ENCODE data around the gene EFNA5.

Gene EFNA5

DNA sequence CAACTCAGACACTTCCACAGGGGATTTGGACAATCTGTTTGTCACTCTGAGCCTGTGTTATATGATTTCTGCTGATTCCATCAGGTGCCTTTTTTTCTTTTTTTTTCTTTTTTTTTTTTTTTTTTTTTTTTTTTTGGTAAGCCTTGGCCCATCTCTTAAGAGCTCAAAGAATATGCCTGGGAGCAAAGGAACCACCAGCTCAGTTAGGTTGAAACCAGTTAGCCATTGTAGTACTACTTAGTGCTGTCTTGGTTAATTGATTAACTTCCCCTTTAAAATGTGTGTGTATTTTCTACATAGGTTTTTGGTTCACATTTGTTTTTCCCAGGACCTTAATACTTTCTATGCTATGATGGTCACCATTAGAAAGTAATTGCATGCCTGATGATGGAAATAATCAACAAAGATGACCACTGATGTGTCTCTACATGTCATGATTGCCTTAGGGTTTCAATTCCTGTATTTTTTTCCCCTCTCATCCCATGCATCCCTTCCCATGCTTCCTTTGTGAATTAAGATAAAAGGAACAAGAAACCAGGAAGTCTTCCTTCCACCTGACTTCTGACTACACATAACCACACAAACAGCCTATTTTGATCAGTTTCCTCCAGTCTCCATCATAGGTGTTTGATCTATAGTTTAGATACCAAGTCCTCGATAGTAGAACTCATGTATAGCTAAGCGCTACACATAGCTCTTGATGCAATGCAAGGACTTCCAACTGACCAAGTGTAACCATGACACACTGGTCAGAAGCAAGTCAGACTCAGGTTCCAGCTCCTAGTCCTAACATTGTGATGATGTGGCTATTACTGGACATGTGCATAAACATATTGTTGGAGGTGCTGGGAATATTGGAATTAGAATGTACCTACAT lies 306.1 kb downstream of the EFNA5 start:
- H3K4me3 ChIP-seq (replicated peaks; ENCODE audit: low read depth, low read length) = no peak overlapping the region
- TF ChIP-seq, protein P1, sequence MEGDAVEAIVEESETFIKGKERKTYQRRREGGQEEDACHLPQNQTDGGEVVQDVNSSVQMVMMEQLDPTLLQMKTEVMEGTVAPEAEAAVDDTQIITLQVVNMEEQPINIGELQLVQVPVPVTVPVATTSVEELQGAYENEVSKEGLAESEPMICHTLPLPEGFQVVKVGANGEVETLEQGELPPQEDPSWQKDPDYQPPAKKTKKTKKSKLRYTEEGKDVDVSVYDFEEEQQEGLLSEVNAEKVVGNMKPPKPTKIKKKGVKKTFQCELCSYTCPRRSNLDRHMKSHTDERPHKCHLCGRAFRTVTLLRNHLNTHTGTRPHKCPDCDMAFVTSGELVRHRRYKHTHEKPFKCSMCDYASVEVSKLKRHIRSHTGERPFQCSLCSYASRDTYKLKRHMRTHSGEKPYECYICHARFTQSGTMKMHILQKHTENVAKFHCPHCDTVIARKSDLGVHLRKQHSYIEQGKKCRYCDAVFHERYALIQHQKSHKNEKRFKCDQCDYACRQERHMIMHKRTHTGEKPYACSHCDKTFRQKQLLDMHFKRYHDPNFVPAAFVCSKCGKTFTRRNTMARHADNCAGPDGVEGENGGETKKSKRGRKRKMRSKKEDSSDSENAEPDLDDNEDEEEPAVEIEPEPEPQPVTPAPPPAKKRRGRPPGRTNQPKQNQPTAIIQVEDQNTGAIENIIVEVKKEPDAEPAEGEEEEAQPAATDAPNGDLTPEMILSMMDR (IDR thresholded peaks at IDR 0.05; ENCODE audit: low read depth, low read length, missing control alignments) = no peak
- DNase-seq (ENCODE audit: extremely low read depth, low read depth) = no peak

DNA sequence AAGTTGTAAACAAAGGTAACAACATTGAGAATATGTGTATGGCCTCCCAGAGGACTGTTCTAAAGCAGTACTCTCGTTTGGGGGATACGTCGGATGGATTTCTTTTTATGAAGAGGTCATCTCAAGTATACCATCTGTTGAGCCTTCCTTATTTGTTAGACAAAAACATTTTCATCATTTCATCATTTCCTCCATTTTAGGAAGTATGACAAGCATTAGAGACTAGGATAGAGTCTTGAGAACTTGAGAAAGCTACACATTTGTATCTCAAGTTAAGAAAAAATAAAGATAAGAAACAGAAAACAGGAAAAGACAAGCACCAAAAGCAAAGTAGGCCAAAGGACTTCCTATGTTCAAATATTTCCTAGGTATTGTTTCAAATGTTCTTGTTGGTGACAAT lies 307.0 kb downstream of the EFNA5 start:
- DNase-seq (ENCODE audit: extremely low read depth, low read depth) = no peak
- TF ChIP-seq, protein P1 (IDR thresholded peaks at IDR 0.05; ENCODE audit: low read depth, low read length, missing control alignments) = no peak
- no peak overlapping the region for H3K4me3 ChIP-seq (replicated peaks; ENCODE audit: low read depth, low read length)

DNA sequence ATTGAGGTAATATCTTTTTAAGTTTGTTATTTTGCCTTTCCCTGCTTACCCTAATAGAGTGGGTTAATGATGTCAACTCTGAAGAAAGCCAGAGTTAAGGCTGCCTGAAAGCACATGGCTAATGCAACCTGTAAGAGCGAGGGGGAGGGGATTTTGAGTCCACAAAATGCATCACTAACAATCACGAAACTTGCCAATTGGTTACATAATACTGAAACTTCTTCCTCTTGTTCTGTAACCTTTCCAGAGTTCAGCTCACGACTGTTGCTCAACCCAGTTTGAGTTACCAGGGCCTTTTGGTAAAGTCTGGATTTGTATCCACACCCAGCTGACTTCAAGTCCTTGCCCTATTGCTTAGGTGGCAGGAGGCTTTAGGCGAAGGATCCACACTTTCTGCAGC lies 308.8 kb downstream of the EFNA5 start:
- DNase-seq (ENCODE audit: extremely low read depth, low read depth) = no peak
- TF ChIP-seq, protein P1 (IDR thresholded peaks at IDR 0.05; ENCODE audit: low read depth, low read length, missing control alignments) = no peak
- no peak overlapping the region for H3K4me3 ChIP-seq (replicated peaks; ENCODE audit: low read depth, low read length)

DNA sequence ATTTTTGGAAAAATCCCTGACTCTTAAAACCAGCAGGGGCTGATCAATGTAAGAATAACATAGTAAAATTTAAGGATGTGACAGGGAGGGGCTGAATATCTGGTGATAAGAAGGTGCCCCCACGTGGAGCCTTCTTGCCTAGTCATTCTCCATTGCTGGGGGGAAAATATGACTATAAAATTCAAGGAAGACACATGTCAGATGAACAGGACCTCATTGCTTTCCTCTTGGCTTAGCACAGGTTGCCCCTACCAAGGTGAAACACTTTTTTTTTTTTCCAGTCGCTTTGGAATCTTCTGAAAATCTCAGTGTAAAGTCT lies 310.9 kb downstream of the EFNA5 start:
- no peak overlapping the region for H3K4me3 ChIP-seq (replicated peaks; ENCODE audit: low read depth, low read length)
- TF ChIP-seq, protein P1 (IDR thresholded peaks at IDR 0.05; ENCODE audit: low read depth, low read length, missing control alignments) = no peak
- no peak for DNase-seq (ENCODE audit: extremely low read depth, low read depth)

DNA sequence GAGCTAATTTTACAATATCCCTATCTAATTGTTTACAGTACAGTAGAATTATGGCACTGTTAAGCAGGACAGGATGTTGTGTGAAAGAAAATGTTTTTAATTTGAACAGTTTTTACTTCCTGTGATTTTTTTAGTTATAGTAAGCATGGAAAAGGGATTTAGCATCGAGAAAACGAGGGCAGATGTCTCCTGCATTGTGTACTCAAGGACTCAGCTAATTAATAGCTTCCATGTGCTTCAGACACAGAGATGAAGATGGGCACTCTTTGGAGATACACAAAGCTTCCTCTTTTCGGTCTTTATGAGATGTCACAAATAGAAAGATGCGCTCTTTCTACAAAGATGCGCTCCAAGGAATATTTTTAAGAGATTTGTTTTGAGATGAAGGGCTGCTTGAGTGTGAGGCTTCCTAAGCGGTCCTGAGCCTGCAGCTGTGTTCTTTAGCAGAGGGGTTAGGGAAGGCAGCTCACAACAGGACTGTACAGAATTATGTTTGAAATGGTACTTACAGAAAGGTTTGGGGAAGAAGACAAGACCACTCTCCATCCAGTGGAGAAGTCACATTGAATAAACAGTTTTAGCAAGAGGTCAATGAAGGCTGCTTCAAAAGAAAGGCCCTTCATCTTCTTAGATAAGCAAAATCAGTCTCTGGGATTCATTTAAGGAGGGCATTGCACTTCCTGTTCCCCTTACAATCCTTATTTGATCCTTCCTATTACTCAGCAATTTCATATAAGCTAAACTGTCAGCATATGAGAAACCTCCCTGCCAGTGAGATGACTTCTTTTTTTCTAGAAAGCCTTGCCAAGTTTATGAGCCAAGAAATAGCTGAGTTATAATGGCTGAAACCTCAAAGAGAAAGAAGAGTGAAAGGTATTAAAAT lies 311.5 kb downstream of the EFNA5 start:
- DNase-seq (ENCODE audit: extremely low read depth, low read depth) = no peak
- no peak overlapping the region for H3K4me3 ChIP-seq (replicated peaks; ENCODE audit: low read depth, low read length)
- TF ChIP-seq, protein P1 (IDR thresholded peaks at IDR 0.05; ENCODE audit: low read depth, low read length, missing control alignments) = no peak

DNA sequence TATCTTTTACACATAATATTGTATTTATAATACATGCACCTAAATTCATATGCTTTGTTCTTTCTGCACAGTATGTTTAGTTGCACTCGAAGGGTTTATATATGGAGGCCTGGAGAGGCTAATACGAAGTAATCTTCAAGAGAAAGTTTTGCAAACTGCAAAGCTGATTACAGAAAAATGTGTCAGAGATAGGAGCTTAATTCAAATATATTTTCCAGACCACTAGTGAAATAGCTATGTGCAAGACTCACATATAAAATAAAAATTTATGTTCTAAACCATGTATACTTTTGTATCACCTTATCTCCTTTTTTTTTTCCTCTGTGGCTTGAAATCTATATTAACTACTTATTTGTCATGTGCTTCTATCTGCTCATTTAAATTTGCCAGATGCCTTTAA lies 313.8 kb downstream of the EFNA5 start:
- no peak overlapping the region for H3K4me3 ChIP-seq (replicated peaks; ENCODE audit: low read depth, low read length)
- TF ChIP-seq, protein P1 (IDR thresholded peaks at IDR 0.05; ENCODE audit: low read depth, low read length, missing control alignments) = no peak
- no peak for DNase-seq (ENCODE audit: extremely low read depth, low read depth)
